Activated CD4-positive, alpha-beta T cell treated with anti-CD3 and anti-CD28 coated beads, Interleukin-2, amount 50 U/mL, for 4 hours (primary cell): ENCODE measurements around the gene SEPTIN12.
"Not testable (repeated sequence)": the region's sequence is repeated elsewhere in the genome, so short reads cannot be mapped to it uniquely, and the experiment has no call there.

Experiments
- DNase-seq, 2 experiments: peaks; one replicate each; pipeline ENCODE4 v3.0.0-alpha.2; 2020

Gene SEPTIN12

GRCh38 chr16:4750896-4751295 lies 37.2 kb downstream of the SEPTIN12 start:
- DNase-seq = no peak

DNA sequence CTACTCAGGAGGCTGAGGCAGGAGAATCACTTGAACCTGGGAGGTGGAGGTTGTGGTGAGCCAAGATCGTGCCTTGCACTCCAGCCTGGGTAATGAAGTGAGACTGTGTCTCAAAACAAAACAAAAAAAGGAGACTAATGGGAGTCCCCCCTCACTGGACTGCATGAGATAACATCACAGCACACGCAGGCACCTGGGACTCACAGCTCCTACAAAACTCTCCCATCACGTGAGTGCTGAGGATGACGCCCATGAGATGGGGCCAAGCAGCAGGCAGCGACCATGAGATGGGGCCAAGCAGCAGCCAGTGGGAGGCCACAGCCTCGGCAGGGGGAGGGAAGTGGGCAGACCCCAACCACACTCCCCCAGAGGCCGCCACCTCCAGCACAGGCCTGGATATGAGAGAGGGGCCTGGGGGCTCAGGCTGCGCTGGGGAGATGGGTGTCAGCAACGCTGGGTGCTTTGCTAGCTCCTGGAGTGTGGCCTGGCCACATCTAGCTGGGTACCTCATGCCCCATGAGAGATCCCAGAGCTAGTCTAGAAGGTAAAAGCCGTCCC lies 38.4 kb downstream of the SEPTIN12 start:
- no peak for DNase-seq

- DNase-seq = no peak
These were observed 39.3 kb downstream of the SEPTIN12 start for GRCh38 chr16:4748682-4749411.

DNA sequence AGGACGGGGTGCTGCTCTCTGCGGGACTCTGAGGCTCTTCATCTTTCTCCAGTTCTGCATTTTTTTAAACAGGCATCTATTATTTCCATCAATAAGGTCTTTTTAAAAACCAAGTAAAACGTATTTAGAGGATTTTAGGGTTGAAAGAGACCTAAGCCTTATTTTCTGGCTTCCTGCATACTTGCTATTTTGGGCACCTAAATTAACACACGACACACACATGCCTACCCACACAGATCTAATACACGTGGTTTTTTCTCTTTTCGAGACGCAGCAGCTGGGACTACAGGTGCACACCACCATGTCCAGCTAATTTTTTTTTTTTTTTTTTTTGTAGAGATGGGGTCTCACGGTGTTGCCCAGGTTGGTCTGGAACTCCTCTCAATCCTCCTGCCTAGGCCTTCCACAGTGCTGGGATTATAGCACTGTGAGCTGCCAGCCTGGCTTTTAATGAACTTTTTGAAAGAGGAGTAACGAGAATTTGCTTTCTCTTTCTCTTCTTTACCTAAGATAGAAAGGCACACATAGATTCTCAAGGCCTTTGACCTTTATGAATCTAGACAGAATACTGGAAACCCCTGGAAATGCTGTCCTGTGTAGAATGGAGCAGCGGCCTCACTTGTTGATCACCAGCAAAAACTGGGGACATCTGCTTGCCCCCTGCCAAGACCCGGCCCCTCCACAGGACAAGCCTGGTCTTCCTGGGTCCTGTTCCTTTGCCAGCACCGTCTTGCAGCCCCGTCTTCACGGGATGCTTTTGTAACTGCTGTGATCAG lies 40.1 kb downstream of the SEPTIN12 start:
- DNase-seq = no peak

GRCh38 chr16:4746991-4747574 lies 41.1 kb downstream of the SEPTIN12 start:
- no peak for DNase-seq

DNA sequence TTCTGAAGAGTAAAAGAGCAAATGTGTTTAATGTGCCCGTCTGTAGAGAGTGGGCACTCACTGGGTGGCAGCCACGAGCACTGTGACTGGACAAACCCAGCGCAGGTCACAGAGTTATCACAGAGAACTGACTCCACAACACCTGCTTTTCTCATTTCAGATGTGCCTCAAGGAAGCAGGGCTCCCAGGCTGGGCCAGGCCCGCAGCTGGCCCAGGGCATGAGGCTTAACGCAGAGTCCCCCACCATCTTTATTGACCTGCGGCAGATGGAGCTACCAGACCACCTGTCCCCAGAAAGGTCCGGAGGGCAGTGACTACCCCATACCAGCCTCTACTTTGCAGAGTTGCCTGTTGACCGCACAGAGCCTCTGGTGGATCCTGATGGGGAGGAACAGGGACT lies 41.9 kb downstream of the SEPTIN12 start:
- no peak for DNase-seq

GRCh38 chr16:4745274-4745569 lies 42.9 kb downstream of the SEPTIN12 start:
- no peak for DNase-seq

GRCh38 chr16:4744555-4745273 lies 43.4 kb downstream of the SEPTIN12 start:
- no peak for DNase-seq

DNA sequence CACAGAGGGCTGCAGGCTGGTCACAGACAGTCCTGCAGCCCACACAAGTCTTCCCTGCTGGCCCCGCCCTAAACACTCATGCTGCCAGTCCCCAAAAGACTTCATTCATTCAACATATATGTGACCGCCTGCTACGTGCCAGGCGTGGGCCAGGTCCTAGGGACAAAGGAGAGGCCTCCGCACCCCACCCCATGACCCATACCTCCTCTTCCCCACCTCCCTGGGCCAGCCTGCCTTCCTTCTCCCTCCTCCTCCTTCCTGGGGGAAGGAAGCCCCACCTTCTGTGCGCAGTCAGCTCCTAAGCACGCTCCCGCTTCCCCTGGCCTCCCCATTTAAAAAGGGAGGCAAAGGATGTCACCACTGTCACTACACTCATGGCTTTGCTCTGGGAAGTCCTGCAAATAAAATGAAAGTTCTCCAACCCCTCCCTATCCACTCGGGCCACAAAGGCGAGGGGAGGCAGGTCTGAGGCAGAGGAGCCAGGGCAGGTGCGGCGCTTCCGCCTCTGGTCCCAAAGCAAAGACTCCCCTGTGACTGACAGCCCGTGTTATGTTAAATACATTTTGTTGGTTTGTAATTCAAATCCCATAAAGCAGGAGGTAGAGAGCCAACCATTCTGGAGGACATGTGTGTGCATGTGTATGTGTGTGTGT lies 44.8 kb downstream of the SEPTIN12 start:
- DNase-seq = no peak

GRCh38 chr16:4738370-4738769 lies 49.8 kb downstream of the SEPTIN12 start:
- not testable (repeated sequence) for DNase-seq

DNA sequence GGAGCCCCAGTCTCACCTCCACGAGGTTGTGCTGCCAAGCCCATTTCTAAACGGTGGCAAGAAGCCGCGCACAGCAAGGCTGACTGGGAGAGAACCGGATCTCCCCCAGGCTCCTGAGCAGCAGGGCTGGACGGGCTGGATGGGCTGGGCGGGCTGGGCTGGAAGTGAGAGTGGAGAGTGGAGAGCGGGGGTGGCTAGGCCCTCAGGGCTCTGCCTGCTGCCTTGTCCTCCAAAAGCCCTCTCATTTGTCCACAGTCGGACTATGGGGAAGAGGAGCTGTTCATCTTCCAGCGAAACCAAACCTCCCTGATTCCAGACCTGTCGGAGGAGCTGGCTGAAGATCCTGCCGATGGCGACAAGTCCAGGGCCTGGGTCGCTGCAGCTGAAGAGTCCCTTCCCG lies 50.6 kb downstream of the SEPTIN12 start:
- no peak for DNase-seq

- no peak for DNase-seq
These were observed 51.6 kb downstream of the SEPTIN12 start for GRCh38 chr16:4736546-4736945.

- peak; percentile 92 to 96 for DNase-seq
These were observed 53.2 kb downstream of the SEPTIN12 start for GRCh38 chr16:4734730-4735535.

- DNase-seq = peak; percentile 65
These were observed 53.9 kb downstream of the SEPTIN12 start, which contains the start of the genes ANKS3 and DNAAF8 for GRCh38 chr16:4734063-4734729. Gene ANKS3, minus strand, starts transcription at chr16:4734271. Its CDS starts 4,122 bp downstream, at chr16:4730149. Gene DNAAF8, plus strand, starts transcription at chr16:4734537. Its CDS starts 1,978 bp downstream, at chr16:4736515.

DNA sequence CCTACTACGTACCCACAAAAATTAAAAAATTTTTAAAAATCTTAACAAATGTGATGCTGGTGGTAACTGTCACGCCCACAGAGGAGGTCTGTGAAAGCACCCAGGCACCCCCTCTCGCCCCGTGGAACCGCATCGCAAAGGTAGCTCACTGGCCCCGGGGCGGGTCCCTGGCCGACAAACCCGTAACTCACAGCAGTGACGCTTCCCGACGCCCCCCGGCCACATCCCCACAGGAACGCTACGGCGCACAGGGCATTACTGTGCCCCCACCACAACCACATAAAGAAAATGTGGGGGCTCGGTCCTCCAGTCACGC lies 54.4 kb downstream of the SEPTIN12 start:
- peak; percentile 7 to 14 for DNase-seq

DNA sequence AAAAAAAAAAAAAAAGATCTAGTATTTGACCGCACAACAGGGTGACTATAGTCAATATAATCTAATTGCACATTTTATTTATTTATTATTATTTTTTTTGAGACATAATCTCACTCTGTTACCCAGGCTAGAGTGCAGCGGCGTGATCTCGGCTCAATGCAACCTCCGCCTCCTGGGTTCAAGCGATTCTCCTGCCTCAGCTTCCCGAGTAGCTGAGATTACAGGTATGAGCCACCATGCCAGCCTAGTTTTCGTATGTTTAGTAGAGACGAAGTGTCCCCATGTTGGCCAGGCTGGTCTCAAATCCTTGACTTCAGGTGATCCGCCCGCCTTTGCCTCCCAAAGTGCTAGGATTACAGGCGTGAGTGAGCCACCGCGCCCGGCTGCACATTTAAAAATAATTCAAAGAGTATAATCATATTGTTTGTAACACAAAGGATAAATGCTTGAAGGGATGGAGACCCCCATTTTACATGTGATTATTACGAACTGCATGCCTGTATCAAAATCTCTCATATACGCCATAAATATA lies 54.9 kb downstream of the SEPTIN12 start:
- no peak for DNase-seq

DNA sequence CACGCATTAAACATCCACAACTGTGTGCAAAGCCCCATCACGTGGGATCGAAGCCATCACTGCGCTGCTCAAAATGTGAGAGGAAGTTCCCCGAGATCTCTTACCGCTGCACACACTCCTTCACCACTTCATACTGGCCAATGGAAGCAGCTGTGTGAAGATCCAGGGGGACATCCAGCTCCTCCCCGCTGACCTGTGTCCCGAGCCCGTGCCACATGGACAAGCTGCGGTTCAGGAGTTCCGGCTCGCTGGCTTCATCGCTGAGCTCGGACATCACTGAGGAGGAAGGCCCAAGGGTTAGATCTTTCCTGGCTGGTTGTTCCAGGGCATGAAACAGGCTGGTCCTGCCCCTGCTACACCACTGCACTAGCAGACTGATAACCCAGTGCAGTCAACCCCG lies 58.3 kb downstream of the SEPTIN12 start:
- DNase-seq = no peak

GRCh38 chr16:4728676-4729075 lies 59.5 kb downstream of the SEPTIN12 start:
- no peak for DNase-seq
